Measurements from ENCODE around the gene TOR3A.
"Not testable (repeated sequence)": the region's sequence is repeated elsewhere in the genome, so short reads cannot be mapped to it uniquely, and the experiment has no call there.

The TOR3A gene, protein sequence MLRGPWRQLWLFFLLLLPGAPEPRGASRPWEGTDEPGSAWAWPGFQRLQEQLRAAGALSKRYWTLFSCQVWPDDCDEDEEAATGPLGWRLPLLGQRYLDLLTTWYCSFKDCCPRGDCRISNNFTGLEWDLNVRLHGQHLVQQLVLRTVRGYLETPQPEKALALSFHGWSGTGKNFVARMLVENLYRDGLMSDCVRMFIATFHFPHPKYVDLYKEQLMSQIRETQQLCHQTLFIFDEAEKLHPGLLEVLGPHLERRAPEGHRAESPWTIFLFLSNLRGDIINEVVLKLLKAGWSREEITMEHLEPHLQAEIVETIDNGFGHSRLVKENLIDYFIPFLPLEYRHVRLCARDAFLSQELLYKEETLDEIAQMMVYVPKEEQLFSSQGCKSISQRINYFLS

DNA sequence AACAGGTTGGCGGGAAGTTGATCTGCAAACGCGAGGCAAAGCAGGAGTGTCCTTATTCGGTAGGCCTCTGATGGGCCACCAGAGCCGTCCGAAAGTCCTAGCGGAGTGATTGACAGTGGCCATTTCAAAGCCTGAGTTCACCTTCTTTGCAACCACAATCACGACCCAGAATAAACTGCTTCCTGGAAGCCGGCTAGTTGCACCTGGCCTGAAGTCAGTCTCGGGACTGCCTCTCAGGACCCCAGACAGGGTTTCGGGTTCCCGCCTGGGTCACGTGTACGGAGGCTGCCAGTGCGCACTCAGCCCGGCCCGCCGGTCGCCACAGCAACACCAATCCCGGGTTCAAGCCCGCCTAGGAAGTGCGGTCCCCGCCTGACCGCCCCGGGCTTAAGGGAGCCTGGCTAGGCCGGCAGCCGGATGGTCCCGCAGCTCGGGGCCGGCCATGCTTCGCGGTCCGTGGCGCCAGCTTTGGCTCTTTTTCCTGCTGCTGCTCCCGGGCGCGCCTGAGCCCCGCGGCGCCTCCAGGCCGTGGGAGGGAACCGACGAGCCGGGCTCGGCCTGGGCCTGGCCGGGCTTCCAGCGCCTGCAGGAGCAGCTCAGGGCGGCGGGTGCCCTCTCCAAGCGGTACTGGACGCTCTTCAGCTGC lies at the start of gene TOR3A:
TOR3A (plus strand) TSS at position 384 of the 646 bp plus-strand sequence; CDS start at position 443, 59 bp downstream.
- DNase-seq: peak; percentile 91

DNA sequence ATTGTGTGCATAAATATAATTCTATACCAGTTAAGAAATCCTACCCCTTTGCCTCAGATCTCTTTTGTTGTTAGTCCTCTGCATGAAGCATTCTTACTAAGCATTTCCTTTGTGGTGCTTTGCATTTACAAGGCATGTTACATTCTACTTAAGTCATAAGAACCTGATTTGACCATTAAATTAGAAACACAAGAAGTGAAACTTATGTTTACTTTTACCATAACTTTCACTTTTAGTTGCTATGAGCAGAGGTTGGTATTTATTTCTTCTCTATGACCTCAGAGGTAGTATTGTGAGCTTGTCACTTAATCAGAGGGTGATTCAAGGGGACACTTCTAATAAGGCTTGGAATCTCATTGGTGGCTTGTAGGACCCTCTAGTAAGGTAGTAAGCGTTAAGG lies 47.1 kb upstream of the TOR3A start:
- no peak for DNase-seq

DNA sequence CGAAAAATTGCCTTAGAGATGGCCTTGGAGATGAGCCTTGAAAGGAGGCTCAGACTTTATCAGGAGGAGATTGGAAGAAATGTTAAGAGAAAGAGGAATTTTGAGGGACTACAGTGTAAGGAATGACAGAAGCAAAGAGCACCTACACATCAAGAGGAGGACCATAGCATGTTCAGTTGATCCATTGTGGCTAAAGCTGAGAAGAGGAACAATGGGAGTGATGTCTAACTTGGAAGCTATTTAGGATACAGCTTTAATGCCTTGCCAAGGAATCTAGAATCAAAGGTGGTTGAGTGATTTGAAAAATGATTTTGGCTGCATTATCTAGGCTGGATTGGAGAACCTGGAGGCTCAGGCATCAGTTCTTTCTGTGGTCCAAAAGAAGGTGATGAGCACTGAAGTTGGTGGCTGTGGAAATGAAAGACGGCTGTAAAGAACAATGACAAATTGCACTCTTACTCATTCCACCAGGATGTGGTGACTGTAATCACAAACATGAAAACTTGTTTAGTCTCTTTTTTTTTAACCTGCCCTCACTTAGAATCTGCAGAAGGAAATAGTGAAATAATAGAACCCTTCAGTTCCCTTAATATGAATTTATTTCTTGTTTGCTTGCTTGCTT lies 44.9 kb upstream of the TOR3A start:
- DNase-seq: no peak

DNA sequence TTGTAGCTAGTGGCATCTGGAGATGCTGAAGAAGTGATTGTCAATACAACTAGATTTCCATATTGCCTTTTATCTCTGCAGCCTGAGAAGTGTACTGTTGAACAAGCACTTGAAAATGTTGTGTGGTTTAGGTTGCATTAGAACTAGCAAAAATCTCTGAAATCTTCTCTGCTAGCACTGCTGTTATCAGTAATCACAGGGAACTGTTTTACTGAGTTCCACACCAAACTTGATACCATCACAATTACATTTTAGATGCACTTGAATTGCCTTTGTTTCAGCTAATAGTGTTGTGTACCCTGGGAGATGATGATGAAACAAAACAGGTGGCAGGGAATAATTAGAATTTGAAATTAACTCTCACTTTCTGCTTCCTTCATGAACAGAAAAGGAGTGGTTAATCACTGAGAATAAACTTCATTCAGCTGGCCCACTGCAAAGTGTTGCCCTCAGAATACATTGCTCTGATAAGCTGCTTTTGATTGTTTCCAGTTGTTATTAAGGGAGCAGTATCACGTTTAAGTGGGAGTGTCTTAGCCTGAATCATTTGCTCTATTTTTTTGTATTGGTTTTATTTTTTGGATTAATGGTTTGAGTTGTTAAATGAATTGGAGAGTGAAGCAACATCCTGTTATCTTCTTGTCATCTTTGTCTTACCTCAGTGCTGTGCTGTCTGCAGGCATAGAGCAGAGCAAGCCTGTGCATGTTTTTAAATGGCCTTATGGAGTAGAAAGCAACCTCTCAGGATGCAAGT lies 43.2 kb upstream of the TOR3A start:
- DNase-seq: peak; percentile 49

DNA sequence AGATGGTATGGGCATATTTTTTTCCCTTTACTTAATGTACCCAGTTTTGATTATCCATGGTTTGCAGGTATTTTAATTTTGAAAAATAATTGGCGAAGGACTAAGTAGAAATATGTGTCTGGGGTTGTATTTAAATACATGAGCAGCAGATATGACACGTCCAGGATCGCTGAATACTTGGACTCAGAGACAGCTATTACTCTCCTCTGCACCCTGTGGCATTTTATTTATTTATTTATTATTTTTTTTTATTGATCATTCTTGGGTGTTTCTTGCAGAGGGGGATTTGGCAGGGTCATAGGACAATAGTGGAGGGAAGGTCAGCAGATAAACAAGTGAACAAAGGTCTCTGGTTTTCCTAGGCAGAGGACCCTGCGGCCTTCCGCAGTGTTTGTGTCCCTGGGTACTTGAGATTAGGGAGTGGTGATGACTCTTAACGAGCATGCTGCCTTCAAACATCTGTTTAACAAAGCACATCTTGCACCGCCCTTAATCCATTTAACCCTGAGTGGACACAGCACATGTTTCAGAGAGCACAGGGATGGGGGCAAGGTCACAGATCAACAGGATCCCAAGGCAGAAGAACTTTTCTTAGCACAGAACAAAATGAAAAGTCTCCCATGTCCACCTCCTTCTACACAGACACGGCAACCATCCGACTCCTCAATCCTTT lies 42.2 kb upstream of the TOR3A start:
- DNase-seq: not testable (repeated sequence)

DNA sequence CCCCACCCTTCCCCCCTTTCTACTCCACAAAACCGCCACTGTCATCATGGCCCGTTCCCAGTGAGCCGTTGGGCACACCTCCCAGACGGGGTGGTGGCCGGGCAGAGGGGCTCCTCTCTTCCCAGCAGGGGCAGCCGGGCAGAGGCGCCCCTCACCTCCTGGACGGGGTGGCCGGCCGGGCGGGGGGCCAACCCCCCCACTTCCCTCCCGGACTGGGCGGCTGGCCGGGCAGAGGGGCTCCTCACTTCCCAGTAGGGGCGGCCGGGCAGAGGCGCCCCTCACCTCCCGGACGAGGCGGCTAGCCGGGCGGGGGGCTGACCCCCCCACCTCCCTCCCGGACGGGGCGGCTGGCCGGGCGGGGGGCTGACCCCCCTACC lies 41.7 kb upstream of the TOR3A start:
- DNase-seq: not testable (repeated sequence)

DNA sequence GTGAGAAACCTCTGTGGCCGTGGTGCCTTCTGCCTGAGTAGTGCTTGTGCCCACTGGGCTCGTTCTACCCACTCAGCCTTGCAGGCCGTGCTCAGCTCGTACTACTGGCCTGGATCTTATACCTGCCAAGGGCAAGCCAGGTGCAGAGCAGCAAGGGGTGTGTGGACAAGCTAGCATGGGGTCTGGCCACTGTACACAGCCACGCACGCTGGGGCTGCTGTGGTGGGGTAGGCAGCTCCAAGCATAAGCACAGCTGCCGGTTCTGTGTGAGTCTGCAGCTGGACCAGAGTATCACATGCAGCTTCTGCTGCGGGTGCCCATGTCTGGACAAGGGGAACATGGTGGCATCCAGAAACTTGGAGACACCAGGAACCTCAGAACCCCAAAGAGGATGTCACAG lies 39.8 kb upstream of the TOR3A start:
- DNase-seq: no peak

DNA sequence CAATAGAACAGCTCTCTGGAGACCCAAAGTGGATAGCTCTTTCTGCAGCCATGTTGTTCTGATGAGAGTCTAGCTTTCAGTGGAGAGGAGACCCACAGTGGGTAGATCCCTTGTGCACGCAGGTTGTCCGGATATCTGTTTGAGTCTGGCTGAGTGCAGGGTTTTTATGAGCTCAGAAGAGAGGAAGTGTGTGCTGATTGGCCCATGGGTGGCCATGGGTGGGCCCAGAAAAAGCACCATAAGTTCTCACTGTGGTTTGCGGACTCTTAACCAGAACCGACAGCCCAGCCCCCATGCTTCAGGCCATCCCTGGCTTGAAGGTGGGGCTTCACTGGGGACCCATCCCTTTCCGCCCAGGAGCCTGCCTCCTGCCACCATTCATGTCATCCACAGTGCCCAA lies 39.2 kb upstream of the TOR3A start:
- DNase-seq: no peak

DNA sequence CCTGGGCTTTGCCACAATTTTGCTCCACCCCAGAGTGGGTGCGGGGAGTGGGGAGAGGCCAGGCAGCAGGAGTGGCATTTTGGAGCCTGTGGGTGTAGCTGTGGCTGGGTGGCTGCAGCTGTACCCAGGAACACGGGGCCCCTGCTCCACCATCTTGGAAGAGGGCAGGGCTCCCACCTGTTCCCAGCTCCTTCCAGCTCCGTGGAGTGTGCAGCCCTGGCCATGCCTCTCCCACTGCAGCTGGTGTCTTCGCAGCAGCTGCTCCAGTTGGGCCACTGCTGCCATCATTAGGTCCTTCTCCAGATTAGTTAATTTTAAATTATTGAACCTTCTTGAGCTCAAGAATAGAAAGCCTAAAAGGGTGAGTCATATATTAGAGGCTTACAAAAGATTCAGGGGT lies 38.6 kb upstream of the TOR3A start:
- DNase-seq: no peak

DNA sequence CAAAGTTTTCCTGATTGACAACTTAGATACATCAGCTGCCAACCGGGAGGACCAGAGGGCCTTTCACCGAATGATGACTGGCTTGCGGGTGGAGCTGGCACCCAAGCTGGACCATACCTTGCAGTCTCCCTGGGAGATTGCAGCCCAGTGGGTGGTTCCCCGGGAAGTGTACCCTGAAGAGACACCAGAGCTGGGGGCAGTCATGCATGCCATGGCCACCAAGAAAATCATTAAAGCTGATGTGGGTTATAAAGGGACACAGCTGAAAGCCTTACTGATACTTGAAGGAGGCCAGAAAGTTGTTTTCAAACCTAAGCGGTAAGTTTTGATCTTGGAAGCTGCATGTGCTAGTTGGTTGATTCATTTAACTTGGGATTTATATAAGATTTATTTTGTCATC lies 38.0 kb upstream of the TOR3A start:
- DNase-seq: no peak

DNA sequence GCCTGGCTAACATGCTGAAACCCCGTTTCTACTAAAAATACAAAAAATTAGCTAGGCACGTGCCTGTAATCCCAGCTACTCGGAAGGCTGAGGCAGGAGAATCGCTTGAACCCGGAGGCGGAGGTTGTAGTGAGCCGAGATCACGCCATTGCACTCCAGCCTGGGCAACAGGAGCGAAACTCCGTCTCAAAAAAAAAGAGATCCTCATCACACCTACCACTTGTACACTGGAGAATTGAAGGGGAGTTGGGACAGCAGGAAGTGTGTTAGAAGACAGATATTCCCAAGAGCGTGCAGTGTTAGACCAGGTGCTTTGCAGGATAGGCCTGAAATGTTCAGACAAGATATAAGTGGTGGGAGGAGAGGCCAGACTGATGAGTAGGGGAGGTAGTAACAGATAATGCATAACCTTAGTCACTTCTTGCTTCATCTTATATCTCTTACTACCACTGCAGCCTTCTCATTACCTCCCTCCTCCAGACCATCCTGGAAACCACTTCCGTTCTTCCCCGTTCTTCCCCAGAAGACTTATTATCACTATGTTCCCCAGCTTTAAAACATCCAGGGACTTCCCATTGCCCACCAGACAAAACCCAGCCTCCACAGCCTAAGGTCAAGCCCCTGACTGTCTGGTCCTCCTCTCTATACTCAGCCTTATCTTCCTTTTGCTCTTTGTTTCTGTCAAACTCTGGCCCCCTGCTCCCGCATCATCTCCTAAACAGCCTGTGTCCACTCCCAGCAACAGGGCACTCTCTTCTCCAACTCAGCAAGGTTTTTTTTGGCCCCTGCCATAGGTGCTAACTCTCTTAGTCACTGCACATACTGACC lies 34.8 kb upstream of the TOR3A start:
- DNase-seq: peak; percentile 58

DNA sequence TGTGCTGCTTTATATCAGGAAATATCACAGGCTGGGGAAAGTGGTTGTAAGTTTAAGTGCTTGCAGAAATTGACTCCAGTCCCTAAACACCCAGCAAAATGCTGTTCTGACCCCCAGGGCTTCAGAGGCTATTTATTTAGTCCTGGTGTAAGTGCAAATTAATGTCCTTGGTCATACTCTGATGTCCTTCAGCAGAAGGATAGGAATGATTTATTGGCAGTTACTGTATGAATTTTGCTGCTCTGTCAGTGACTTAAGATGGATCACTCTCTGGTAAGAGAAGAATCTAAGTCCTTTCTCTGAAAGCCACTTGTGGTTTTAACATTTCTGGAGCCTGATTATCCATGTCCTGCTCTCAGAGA lies 34.3 kb upstream of the TOR3A start:
- DNase-seq: peak; percentile 99

DNA sequence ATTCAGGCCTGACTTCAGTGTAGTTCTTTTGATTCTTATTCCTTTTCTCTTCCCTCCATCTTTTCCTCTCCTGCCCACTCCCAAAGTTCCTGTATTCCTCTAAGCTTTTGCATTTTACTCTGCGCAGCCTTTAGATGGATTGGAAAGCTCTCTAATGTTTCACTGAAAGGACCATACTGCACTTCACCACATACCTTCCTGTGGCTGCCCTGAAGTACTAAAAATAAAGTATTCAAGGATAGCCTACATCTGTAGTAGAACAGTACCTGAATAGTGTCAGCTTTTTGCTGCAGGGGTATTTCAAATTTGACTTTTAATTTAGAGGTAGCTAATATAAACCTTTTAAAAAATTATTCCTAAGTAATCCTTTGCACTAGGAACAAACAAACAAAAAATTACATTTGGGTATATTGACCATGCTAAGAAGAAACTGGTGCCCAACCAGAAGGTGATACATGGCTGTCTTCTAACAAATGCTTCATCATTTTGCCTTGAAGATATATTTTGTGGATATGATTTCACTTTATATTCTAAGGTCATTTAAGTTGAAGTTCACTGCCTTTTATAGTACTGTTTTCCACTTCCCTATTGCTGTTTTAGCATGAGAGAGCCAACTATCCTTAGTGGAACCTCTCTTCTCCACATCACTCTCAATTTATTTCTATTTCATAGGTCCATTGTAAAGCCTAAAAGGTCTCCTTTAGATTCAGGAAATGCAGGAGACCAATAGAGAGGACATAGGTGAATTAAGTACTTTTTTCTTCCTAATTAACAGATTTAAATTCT lies 33.3 kb upstream of the TOR3A start:
- DNase-seq: no peak

DNA sequence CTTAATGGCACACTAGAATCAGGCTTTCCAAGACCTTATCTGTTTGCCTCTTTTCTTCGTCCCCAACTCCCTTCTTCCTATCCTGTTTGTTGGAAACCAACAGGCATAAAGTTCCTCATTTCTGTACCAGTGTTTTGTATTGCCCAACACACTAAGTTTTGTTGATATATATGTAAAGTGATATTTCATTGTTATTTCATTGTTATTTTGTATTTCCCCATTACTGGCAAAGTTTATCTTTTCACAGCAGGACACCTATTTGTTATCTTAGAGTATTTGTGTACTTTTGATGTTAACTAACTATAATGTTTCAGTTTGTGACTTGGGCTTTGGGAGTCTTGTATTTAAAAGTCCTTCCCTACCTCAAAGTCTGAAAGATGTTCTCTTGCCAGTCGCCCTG lies 29.1 kb upstream of the TOR3A start:
- DNase-seq: no peak

DNA sequence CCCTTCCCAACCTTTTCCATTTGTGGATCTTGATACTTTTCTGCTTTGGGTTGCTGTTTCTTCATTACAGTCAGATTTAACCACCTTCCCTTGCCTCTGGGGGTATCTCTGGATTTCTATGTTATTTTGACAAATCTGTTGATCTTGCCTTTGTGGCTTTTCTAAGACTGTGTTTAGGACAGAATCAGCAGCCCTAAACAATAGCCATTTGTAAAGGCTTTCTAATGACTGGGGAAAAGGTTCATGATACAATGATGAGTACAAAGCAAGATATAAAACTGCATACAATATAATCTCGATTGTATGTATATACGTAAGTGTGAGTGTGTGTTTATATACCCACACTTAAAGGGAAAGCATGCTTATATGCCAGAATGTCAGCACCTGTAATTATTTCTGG lies 28.4 kb upstream of the TOR3A start:
- no peak for DNase-seq

DNA sequence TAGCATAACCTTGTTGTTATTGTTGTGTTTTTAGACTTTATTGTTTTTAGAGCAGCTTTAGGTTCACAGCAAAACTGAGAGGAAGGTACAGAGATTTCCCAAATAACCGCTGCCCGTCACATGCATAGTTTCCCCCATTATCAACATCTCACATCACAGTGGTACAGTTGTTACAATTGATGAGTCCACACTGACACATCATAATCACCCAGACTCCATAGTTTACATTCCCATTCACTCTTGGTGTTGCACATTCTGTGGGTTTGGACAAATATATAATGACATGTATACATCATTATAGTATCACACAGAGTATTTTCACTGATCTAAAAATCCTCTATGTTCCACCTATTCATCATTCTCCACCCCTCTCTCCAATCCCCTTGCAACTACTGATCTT lies 25.9 kb upstream of the TOR3A start:
- DNase-seq: no peak

DNA sequence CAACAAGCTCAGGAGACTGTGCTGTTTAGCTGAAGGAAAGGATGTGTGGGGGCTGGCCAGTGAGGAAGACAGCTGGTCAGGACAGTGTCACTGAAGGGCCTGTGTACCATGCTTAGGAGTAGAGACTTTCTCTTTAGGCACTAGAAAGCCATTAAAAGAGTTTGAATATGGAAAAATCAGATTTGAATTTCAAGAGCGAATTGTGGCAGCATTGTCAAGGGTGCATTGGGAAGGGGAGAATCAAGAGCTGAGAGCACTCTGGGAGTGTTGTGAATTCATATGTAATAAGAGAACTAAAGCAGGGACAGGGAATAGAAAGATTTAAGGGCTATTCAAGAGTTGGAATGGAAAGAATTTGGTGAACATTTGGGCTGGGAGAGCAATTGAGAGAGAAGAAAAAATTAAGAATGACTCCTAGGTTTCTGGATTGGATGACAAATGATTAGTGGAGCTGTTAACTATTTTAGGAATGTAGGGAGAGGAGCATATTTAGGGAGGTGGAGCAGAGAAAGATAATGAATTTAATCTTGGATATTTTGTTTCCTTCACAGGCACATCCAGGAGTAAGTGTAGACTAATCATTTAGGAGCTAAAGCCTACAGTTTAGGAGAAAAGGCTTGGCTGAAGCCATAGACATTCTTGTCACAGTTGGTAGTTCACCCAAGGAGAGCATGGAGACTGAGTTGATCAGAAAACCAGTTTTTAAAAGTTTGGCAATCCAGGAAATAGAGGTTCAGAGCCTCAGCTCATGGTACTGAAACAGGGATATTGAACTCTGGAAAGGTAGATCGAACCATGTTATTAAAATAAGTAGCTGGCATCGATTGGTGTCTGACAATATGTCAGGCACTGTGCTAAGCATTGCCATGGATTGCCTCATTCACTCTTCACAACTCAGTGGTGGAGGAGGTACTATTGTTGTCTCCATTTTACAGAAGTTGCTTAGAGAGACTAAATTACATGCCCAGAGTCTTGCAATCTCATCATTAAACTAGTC lies 23.1 kb upstream of the TOR3A start:
- DNase-seq: no peak

DNA sequence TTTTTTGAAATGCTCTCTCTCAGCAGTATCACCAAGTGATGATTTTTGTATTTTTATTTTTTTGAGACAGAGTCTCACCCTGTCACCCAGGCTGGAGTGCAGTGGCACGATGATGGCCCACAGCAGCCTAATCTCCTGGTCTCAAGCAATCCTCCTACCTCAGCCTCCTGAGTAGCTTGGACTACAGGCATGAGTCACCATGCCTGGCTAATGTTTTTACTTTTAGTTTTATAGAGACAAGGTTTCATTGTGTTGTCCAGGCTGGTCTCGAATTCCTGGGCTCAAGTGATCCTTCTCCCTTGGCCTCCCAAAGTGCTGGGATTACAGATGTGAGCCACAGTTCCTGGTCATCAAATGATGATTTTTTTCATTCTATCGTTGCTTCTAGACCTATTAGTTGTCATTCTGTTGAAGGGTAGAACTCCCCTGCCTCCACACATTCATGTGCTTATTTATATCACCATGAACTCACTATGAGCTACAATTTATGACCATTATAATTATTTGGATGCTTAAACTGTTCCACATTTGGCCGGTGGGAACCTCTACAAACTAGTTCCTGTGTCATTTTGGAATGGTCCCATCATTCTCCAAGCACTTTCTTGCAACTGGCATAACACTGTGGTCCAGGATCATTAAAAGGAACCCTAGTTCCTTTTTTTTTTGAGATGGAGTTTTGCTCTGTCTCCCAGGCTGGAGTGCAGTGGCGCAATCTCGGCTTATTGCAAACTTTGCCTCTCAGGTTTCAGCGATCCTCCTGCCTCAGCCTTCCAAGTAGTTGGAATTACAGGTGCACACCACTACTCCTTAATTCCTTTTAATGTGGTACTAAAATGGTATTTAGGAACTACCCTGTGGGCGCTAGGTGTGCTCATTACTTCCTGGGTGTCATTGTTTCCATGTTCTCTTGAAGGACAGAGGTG lies 20.2 kb upstream of the TOR3A start:
- no peak for DNase-seq

DNA sequence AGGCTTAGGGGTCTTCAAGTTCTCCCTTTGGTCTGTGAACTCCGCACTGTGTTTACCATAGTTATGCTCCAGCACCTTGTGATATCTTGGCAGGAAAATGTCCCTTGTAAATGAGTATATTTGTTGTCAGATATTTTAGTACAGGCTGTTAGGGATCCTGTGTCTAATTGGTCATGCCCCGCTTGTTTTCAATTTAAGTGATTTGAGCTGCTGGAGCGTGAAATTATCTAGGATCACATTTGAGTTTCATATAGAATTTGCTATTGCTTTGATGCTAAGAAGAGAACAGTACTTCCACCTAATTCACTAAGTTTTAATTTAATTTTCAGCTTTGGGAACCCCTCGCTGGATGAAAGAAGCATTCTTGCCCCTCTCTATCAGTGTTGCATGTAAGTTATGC lies 15.4 kb upstream of the TOR3A start:
- no peak for DNase-seq

All from NCI-H187 treated with DMSO at 0.1 percent for 48 hours (cell line).